HG03439 (cell line): ENCODE results near the gene GPR62.

Source experiments
- ATAC-seq: cut with Tn5 transposase; IDR thresholded peaks from one replicate; pipeline ENCODE4 v1.9.1; 2021; ENCODE audit warnings: mild to moderate bottlenecking, moderate library complexity; ENCODE audit not compliant: unreplicated experiment

The GPR62 gene

GRCh38 chr3:51954105-51954504 is 1.1 kb upstream of the GPR62 start:
- ATAC-seq: no peak

- no peak for ATAC-seq
These were observed 468 bp upstream of the GPR62 start for GRCh38 chr3:51954713-51955112.

GRCh38 chr3:51955893-51956770 is 951 bp downstream of the GPR62 start:
- ATAC-seq: no peak

GRCh38 chr3:51957520-51958205 is 2.5 kb downstream of the GPR62 start:
- ATAC-seq: no peak

GRCh38 chr3:51958603-51959521 is 3.7 kb downstream of the GPR62 start:
- no peak for ATAC-seq

- ATAC-seq: no peak
These were observed 4.5 kb downstream of the GPR62 start for GRCh38 chr3:51959651-51960050.

- no peak for ATAC-seq
These were observed 5.2 kb downstream of the GPR62 start for GRCh38 chr3:51960386-51960785.

GRCh38 chr3:51961011-51961410 is 5.8 kb downstream of the GPR62 start:
- no peak for ATAC-seq

GRCh38 chr3:51961602-51962569 is 6.7 kb downstream of the GPR62 start:
- no peak for ATAC-seq

- ATAC-seq: no peak
These were observed 7.8 kb downstream of the GPR62 start for GRCh38 chr3:51962854-51963530.

- ATAC-seq: no peak
These were observed 8.8 kb downstream of the GPR62 start for GRCh38 chr3:51963951-51964451.

- ATAC-seq: no peak
These were observed 9.3 kb downstream of the GPR62 start for GRCh38 chr3:51964521-51964920.

GRCh38 chr3:51966016-51966415 is 10.8 kb downstream of the GPR62 start:
- ATAC-seq: no peak

- ATAC-seq: no peak
These were observed 11.3 kb downstream of the GPR62 start for GRCh38 chr3:51966486-51966885.

GRCh38 chr3:51966922-51967383 is 11.8 kb downstream of the GPR62 start:
- no peak for ATAC-seq

- peak; percentile 49 for ATAC-seq
These were observed 12.4 kb downstream of the GPR62 start, which contains the start of gene PCBP4 for GRCh38 chr3:51967384-51968169. Gene PCBP4, minus strand, starts transcription at chr3:51967454. Its CDS starts 6,214 bp downstream, at chr3:51961240.

GRCh38 chr3:51968170-51968775 is 13.1 kb downstream of the GPR62 start:
- no peak for ATAC-seq
